GM12865 (cell line): ENCODE results near the gene VCAM1.
"Not testable (repeated sequence)": the region's sequence is repeated elsewhere in the genome, so short reads cannot be mapped to it uniquely, and the experiment has no call there.

Experiments
- DNase-seq: peaks from one replicate; pipeline ENCODE4 v3.0.0; 2010; ENCODE audit warnings: low read depth
- H3K4me3 ChIP-seq: 2 replicates; pipeline ENCODE4 v1.5.1; 2011; ENCODE audit warnings: mild to moderate bottlenecking, low read depth, low read length, control low read depth
- TF ChIP-seq, protein P1 (sequence below): IDR thresholded peaks from 2 replicates; pipeline ENCODE4 v1.5.1; 2011; ENCODE audit warnings: low read length, control low read depth, low read depth, inconsistent platforms; ENCODE audit not compliant: insufficient read depth; ENCODE audit errors: missing control alignments

The VCAM1 gene

DNA sequence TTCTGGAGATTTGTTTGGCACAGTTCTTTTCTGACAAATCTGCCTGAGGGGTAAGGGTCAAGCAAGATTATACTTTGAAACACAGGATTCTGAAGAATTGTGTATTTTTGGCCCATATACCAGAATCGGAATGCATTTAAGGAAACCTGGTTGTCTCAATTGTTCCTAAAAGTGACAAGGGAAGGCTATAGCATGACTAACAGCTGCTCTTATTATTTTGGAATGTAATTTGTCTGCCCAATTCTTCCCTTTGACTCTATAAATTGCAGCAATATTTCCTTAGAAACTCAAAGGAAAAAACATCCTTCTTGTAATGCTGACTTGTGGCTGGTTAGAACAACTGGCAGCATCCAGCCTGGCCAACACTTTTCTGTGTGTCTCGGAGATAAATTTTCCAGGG lies 15.8 kb upstream of the VCAM1 start:
- TF ChIP-seq, protein P1, sequence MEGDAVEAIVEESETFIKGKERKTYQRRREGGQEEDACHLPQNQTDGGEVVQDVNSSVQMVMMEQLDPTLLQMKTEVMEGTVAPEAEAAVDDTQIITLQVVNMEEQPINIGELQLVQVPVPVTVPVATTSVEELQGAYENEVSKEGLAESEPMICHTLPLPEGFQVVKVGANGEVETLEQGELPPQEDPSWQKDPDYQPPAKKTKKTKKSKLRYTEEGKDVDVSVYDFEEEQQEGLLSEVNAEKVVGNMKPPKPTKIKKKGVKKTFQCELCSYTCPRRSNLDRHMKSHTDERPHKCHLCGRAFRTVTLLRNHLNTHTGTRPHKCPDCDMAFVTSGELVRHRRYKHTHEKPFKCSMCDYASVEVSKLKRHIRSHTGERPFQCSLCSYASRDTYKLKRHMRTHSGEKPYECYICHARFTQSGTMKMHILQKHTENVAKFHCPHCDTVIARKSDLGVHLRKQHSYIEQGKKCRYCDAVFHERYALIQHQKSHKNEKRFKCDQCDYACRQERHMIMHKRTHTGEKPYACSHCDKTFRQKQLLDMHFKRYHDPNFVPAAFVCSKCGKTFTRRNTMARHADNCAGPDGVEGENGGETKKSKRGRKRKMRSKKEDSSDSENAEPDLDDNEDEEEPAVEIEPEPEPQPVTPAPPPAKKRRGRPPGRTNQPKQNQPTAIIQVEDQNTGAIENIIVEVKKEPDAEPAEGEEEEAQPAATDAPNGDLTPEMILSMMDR, result no peak
- no peak overlapping the region for H3K4me3 ChIP-seq
- DNase-seq, result no peak

- H3K4me3 ChIP-seq, result no peak overlapping the region
- TF ChIP-seq, protein P1, result no peak
- DNase-seq, result no peak
Observed at GRCh38 chr1:100704473-100704872, 15.1 kb upstream of the VCAM1 start.

DNA sequence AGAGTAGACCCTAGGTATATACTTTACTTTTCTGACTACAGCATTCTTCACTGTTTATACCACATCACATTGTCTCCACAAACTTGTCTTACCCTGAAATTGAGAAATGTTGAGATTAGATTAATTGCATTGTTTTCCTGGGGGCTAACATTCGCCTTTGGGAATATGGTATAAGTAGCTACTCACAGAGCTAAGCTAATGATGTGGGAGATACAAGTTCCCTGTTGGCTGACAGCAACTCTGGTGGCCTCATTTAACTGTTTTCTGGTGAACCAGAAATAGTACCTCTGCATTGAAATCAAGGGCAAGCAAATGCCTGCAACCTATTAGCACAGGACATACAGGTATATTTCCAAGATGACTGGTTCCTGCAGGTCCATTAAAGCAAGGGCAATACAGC lies 13.2 kb upstream of the VCAM1 start:
- H3K4me3 ChIP-seq, result no peak overlapping the region
- TF ChIP-seq, protein P1, result no peak
- no peak for DNase-seq

GRCh38 chr1:100706856-100707255 lies 12.7 kb upstream of the VCAM1 start:
- no peak overlapping the region for H3K4me3 ChIP-seq
- no peak for DNase-seq
- TF ChIP-seq, protein P1, result no peak

GRCh38 chr1:100708476-100709062 lies 11.0 kb upstream of the VCAM1 start:
- no peak overlapping the region for H3K4me3 ChIP-seq
- TF ChIP-seq, protein P1, result no peak
- DNase-seq, result no peak

DNA sequence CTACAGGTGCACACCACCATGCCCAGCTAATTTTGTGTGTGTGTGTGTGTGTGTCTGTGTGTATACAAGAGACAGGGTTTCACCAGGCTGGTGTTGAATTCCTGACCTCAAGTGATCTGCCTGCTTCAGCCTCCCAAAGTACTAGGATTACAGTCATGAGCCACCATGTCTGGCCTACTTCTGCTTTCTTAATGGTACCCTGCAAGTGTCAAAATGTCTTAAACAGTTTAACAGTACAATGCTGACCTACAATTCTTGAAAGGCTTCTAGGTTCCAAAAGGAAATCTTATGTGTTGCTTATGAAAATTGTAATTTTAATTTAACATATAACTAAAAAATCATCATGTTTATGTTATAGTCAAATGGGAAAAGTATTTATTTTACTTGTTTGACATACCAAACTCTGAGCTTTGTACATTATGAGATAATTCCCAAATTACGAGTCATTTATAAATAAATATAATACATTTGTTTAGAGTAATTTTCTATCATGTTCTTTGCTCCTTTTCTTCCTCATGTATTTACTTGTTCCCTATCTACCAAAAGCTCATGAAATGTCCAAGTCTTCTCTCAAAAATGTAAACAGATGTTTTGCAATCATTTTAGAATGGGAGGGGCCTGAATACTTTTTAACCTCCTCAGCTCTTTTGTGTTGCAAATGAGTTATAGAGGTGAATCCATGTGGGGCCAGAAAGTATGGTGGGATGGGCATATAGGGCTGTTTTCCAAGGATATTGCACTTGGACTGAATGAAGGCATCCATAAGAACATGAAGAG lies 8.4 kb upstream of the VCAM1 start:
- TF ChIP-seq, protein P1, result no peak
- H3K4me3 ChIP-seq, result no peak overlapping the region
- DNase-seq, result no peak

GRCh38 chr1:100713027-100713426 lies 6.5 kb upstream of the VCAM1 start:
- DNase-seq, H3K4me3 ChIP-seq: not testable (repeated sequence)
